ENCODE data around the gene SAMD10.

SAMD10 gene

GRCh38 chr20:64001607-64002011, 22.2 kb upstream of the SAMD10 start (continued):
- TF ChIP-seq ZEB2 (tag by site-specific recombination; IDR thresholded peaks at IDR 0.05) (no peak), ZNF146 (tag by site-specific recombination; IDR thresholded peaks at IDR 0.05) (no peak), ZNF664 (tag by site-specific recombination; IDR thresholded peaks at IDR 0.05) (0 out of 2 replicates have a peak, but pooled peaks have one; percentile 45), ZNF341 (tag by site-specific recombination; IDR thresholded peaks at IDR 0.05; ENCODE audit: low read depth) (0 out of 2 replicates have a peak, but pooled peaks have one; percentile 35), ZXDB (tag by site-specific recombination; IDR thresholded peaks at IDR 0.05) (peak; percentile 89), YY2 (tag by site-specific recombination; IDR thresholded peaks at IDR 0.05) (no peak), ZNF138 (tag by site-specific recombination; IDR thresholded peaks at IDR 0.05; ENCODE audit: borderline replicate concordance) (no peak), ZNF433 (tag by site-specific recombination; IDR thresholded peaks at IDR 0.05; ENCODE audit: low read depth) (no peak), KLF9 (tag by site-specific recombination; IDR thresholded peaks at IDR 0.05; ENCODE audit: low read depth) (no peak), SP7 (tag by site-specific recombination; IDR thresholded peaks at IDR 0.05) (peak; percentile 65; the same call in 1 of the 2 replicates), ZNF335 (tag by site-specific recombination; conservative IDR thresholded peaks at IDR 0.05) (peak; percentile 38), KLF8 (tag by site-specific recombination; IDR thresholded peaks at IDR 0.05) (peak; percentile 69), ZNF202 (tag by site-specific recombination; IDR thresholded peaks at IDR 0.05; ENCODE audit: borderline replicate concordance) (no peak), ZIC2 (tag by site-specific recombination; IDR thresholded peaks at IDR 0.05) (peak; percentile 93), ZBTB17 (tag by site-specific recombination; IDR thresholded peaks at IDR 0.05) (peak; percentile 89), ZNF843 (tag by site-specific recombination; IDR thresholded peaks at IDR 0.05) (peak; percentile 95), ZNF10 (tag by site-specific recombination; IDR thresholded peaks at IDR 0.05) (peak; percentile 74), ZNF670 (tag by site-specific recombination; IDR thresholded peaks at IDR 0.05; ENCODE audit: low read depth) (no peak), FEZF1 (tag by site-specific recombination; IDR thresholded peaks at IDR 0.05) (peak; percentile 96), ZNF18 (tag by site-specific recombination; IDR thresholded peaks at IDR 0.05) (peak; percentile 90; the same call in 1 of the 2 replicates), TRIM28 (IDR thresholded peaks at IDR 0.05; ENCODE audit: borderline replicate concordance, low read length) (no peak), OSR2 (tag by site-specific recombination; IDR thresholded peaks at IDR 0.05) (peak; percentile 98), ZNF391 (tag by site-specific recombination; IDR thresholded peaks at IDR 0.05; ENCODE audit: borderline replicate concordance, low read depth) (no peak), ZNF561 (tag by site-specific recombination; IDR thresholded peaks at IDR 0.05; ENCODE audit: borderline replicate concordance) (peak; percentile 53; the same call in 1 of the 2 replicates), SCRT1 (tag by site-specific recombination; IDR thresholded peaks at IDR 0.05; ENCODE audit: borderline replicate concordance) (peak; percentile 55), ZFHX2 (tag by site-specific recombination; conservative IDR thresholded peaks at IDR 0.05) (peak; percentile 42), ZBTB20 (tag by site-specific recombination; IDR thresholded peaks at IDR 0.05) (peak; percentile 59), ZNF362 (tag by site-specific recombination; IDR thresholded peaks at IDR 0.05) (peak; percentile 95), ZNF768 (tag by site-specific recombination; IDR thresholded peaks at IDR 0.05) (no peak), ZNF580 (tag by site-specific recombination; IDR thresholded peaks at IDR 0.05) (peak; percentile 93), OVOL3 (tag by site-specific recombination; IDR thresholded peaks at IDR 0.05) (peak; percentile 59; the same call in 1 of the 2 replicates), GFI1B (tag by site-specific recombination; IDR thresholded peaks at IDR 0.05) (no peak), WT1 (tag by site-specific recombination; IDR thresholded peaks at IDR 0.05) (peak; percentile 71)
- TF ChIP-seq, protein P1, sequence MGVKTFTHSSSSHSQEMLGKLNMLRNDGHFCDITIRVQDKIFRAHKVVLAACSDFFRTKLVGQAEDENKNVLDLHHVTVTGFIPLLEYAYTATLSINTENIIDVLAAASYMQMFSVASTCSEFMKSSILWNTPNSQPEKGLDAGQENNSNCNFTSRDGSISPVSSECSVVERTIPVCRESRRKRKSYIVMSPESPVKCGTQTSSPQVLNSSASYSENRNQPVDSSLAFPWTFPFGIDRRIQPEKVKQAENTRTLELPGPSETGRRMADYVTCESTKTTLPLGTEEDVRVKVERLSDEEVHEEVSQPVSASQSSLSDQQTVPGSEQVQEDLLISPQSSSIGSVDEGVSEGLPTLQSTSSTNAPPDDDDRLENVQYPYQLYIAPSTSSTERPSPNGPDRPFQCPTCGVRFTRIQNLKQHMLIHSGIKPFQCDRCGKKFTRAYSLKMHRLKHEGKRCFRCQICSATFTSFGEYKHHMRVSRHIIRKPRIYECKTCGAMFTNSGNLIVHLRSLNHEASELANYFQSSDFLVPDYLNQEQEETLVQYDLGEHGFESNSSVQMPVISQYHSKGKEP (tag by site-specific recombination; IDR thresholded peaks at IDR 0.05) = peak; percentile 73
- TF ChIP-seq, protein P2, sequence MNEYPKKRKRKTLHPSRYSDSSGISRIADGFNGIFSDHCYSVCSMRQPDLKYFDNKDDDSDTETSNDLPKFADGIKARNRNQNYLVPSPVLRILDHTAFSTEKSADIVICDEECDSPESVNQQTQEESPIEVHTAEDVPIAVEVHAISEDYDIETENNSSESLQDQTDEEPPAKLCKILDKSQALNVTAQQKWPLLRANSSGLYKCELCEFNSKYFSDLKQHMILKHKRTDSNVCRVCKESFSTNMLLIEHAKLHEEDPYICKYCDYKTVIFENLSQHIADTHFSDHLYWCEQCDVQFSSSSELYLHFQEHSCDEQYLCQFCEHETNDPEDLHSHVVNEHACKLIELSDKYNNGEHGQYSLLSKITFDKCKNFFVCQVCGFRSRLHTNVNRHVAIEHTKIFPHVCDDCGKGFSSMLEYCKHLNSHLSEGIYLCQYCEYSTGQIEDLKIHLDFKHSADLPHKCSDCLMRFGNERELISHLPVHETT (tag by site-specific recombination; IDR thresholded peaks at IDR 0.05) = no peak
- TF ChIP-seq, protein P3, sequence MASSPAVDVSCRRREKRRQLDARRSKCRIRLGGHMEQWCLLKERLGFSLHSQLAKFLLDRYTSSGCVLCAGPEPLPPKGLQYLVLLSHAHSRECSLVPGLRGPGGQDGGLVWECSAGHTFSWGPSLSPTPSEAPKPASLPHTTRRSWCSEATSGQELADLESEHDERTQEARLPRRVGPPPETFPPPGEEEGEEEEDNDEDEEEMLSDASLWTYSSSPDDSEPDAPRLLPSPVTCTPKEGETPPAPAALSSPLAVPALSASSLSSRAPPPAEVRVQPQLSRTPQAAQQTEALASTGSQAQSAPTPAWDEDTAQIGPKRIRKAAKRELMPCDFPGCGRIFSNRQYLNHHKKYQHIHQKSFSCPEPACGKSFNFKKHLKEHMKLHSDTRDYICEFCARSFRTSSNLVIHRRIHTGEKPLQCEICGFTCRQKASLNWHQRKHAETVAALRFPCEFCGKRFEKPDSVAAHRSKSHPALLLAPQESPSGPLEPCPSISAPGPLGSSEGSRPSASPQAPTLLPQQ (tag by site-specific recombination; IDR thresholded peaks at IDR 0.05) = peak; percentile 73
